Kidney (tissue), 14 donors: Measurements from ENCODE around the gene KDM4C. TPM values are rescaled to one million over a fixed set of nuclear protein-coding genes. Genes with fewer than 3 reads are reported as not detected.
A peak's percentile ranks its signal among the peaks of the same experiment; 100 is the strongest.

ENCODE experiments used
- DNase-seq, 5 donors: peaks; one replicate each; pipeline ENCODE4 v3.0.0-alpha.2; 2013 to 2020
- FAIRE-seq: peaks from 2 replicates; lab custom pipeline; 2012; peaks lifted over from hg19 to GRCh38; lab: Jason Lieb, UNC
- H3K27ac ChIP-seq, 2 donors: one replicate each; pipeline ENCODE4 v1.7.0; 2013; ENCODE audit warnings: low read depth in 2 of 2, low read length in 2 of 2, inconsistent platforms in 1 of 2
- H3K27me3 ChIP-seq: one replicate; pipeline ENCODE4 v1.7.1; 2013; ENCODE audit warnings: low read length, inconsistent platforms; ENCODE audit not compliant: control insufficient read depth, insufficient read depth
- H3K36me3 ChIP-seq, 3 donors: one replicate each; pipeline versions ENCODE4 v1.7.0 to v1.7.1; 2013; ENCODE audit warnings: low read length in 3 of 3, control low read depth in 1 of 3, inconsistent platforms in 1 of 3; ENCODE audit not compliant: insufficient read depth in 3 of 3, control insufficient read depth in 2 of 3
- H3K4me1 ChIP-seq, 3 donors: one replicate each; pipeline versions ENCODE4 v1.7.0 to v1.7.1; 2013; ENCODE audit warnings: low read length in 3 of 3, inconsistent platforms in 1 of 3, low read depth in 1 of 3; ENCODE audit not compliant: control insufficient read depth in 2 of 3, insufficient read depth in 2 of 3
- H3K4me3 ChIP-seq, 3 donors: one replicate each; pipeline versions ENCODE4 v1.7.0 to v1.8.1; 2013; ENCODE audit warnings: low read length in 3 of 3, control low read depth in 1 of 3, inconsistent platforms in 1 of 3
- H3K9ac ChIP-seq, 3 donors: one replicate each; pipeline versions ENCODE4 v1.7.0 to v1.7.1; 2013; ENCODE audit warnings: low read length in 3 of 3, control low read depth in 1 of 3, inconsistent platforms in 1 of 3
- H3K9me3 ChIP-seq, 3 donors: one replicate each; pipeline versions ENCODE4 v1.7.0 to v1.7.1; 2013; ENCODE audit warnings: low read length in 3 of 3, control low read depth in 1 of 3, inconsistent platforms in 1 of 3; ENCODE audit not compliant: control insufficient read depth in 2 of 3, insufficient read depth in 1 of 3
- intact Hi-C: fragments of 100-400 bp; cut with DNase I; formaldehyde crosslinking; loops from one replicate; pipeline ENCODE4 v1.11.1; 2022
- polyA plus RNA-seq: library from polyadenylated mRNA; stranded (reverse); fragments of 350-450 nt; fragmentation: Illumina TruSeq; extraction: RNeasy Lipid Tissue Mini Kit (QIAGEN cat#74804); gene quantifications from one replicate; pipeline ENCODE4 v1.2.3, GENCODE V29; 2014; ENCODE audit warnings: low read depth, low replicate concordance; ENCODE audit not compliant: insufficient read depth
- total RNA-seq: library from RNA; stranded (reverse); fragmentation: NEBNext Ultra II Directional; extraction: Animal tissue kit (Norgen Biotek cat#: 25700); gene quantifications from one replicate; pipeline ENCODE4 v1.2.1, GENCODE V29; 2021
- TF ChIP-seq, protein P1 (sequence below): IDR thresholded peaks from 3 replicates; pipeline ENCODE4 v1.5.1; 2012; ENCODE audit warnings: mild to moderate bottlenecking, moderate library complexity, borderline replicate concordance; ENCODE audit not compliant: insufficient read depth; ENCODE audit errors: extremely low read depth
- donor health status: control.
- donor health status: control.
- donor health status: control.
- donor health status: control.
- donor health status: control.
- donor health status: DM: yes; HTN: yes; CAD: no.
- donor health status: Normal renal cell carcinoma (clear cell type).

KDM4C gene
- total and polyA plus RNA-seq, 2 donors from 2014 or later = 7.1 to 47.1 TPM

DNA sequence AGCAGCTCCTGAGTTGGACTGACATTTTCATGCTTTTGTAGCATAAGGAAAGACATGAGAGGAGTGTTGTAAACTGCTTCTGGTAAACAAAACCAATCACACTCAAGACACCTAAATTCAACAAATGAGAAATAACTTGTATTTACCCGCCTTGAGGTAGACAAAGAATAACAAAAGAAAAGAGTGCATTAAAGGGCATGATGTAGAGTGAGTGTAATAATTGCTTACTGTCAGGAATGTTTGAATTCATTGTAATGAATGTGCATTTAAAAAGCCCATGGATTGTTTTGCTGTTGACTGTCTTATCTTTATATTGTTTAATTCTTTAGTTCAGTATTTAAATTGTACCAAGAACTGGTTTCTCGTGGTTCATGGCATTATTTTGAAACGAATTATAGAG lies 61.8 kb downstream of the KDM4C start:
- Histone ChIP-seq H3K27ac (no peak overlapping the region), H3K36me3 (peaks cover 0 to 2% (median 0%) of the 10 kb centered on the region in 3 donors), H3K9me3 (no peaks in the 10 kb centered on the region), H3K9ac (no peak overlapping the region), H3K27me3 (no peaks in the 10 kb centered on the region), H3K4me3 (no peak overlapping the region), H3K4me1 (no peaks in the 10 kb centered on the region)
- FAIRE-seq (no peak), DNase-seq (no peak)
- TF ChIP-seq, protein P1, sequence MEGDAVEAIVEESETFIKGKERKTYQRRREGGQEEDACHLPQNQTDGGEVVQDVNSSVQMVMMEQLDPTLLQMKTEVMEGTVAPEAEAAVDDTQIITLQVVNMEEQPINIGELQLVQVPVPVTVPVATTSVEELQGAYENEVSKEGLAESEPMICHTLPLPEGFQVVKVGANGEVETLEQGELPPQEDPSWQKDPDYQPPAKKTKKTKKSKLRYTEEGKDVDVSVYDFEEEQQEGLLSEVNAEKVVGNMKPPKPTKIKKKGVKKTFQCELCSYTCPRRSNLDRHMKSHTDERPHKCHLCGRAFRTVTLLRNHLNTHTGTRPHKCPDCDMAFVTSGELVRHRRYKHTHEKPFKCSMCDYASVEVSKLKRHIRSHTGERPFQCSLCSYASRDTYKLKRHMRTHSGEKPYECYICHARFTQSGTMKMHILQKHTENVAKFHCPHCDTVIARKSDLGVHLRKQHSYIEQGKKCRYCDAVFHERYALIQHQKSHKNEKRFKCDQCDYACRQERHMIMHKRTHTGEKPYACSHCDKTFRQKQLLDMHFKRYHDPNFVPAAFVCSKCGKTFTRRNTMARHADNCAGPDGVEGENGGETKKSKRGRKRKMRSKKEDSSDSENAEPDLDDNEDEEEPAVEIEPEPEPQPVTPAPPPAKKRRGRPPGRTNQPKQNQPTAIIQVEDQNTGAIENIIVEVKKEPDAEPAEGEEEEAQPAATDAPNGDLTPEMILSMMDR = no peak
- intact Hi-C loops = no loop called here

DNA sequence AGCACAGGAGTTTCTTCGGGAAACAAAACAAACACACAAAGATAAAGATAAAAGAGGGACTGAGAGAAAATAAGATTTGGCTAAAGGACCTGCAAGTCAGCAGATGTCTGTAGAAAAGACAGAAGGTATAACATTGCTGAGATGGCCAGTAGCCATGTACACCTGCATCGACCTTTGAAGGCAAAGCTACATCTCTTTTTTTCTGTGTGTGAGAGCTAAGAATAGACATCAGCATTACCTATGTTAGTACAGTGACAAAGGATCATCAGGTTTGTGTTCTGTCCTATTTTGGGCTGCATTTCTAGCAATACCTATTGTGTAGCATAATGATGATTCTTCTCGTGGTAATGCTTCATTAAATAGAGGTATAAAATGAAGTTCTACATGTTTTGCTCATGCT lies 64.9 kb downstream of the KDM4C start:
- intact Hi-C loops = no loop called here
- TF ChIP-seq, protein P1 = no peak
- Histone ChIP-seq H3K27me3 (no peaks in the 10 kb centered on the region), H3K4me1 (no peaks in the 10 kb centered on the region), H3K9me3 (no peaks in the 10 kb centered on the region), H3K36me3 (peaks cover 0 to 2% (median 0%) of the 10 kb centered on the region in 3 donors), H3K27ac (no peak overlapping the region), H3K9ac (no peak overlapping the region), H3K4me3 (no peak overlapping the region)
- DNase-seq (no peak), FAIRE-seq (no peak)

DNA sequence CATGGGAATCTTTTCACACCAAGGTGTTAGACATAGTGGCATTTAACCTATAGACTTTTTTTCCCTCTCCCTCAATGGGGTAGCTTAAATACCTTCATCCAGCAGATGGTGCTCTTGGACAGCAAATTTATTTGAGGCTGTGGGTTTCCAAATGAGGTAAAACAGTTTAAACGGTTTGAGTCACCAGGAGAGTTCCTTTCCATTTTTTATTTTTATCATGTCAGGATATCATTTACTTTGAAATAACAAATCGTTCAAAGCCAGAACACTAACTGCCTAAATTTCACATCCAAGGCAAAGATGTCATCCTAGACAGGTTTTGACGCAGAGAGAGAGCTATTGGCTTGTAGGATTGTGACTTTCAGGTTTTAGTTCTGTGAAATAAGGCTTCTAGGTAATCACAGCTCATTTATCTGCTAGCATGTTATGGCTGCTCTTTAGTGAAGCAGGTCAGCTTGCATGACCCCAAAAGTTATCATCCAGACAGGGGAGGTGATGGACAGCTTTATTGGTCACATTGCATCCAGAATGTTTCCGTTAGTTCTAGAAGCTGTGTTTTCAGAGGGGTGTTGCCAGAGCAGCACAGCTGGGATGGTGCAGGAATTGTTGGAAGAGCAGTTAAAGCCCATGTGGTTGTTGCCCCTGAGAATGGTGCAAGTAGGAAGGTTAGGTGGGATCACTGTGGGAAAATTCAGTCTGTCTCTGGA lies 69.8 kb downstream of the KDM4C start:
- Histone ChIP-seq H3K9ac (no peak overlapping the region), H3K4me3 (no peak overlapping the region), H3K9me3 (no peaks in the 10 kb centered on the region), H3K36me3 (no peaks in the 10 kb centered on the region), H3K4me1 (no peaks in the 10 kb centered on the region), H3K27me3 (no peaks in the 10 kb centered on the region), H3K27ac (no peak overlapping the region)
- peak in 3 of 5 donors; percentile 63 to 88 (median 86) for DNase-seq
- no peak for FAIRE-seq
- intact Hi-C loops = no loop called here
- TF ChIP-seq, protein P1 = peak; percentile 36

DNA sequence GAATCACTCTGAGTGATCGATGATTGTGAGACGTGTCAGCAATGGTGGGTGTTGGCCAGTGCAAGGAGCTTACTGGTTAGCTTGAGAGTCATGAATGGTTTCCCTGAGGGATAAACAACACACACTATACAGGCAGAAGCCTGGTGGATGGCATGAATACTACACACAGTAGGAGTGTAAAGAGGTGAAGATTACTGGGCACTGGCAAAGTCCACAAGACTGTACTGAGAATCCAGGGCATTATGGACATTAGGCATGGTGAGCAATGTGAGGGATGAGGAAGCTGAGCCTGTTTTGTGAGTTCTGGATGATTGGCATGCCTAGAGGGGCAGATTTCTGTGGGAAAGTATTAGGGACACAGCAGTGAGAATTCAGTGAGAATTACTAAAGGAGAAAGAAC lies 71.3 kb downstream of the KDM4C start:
- TF ChIP-seq, protein P1 = no peak
- FAIRE-seq (no peak), DNase-seq (no peak)
- H3K4me1 ChIP-seq = no peaks in the 10 kb centered on the region
- intact Hi-C loops = no loop called here
- H3K9ac ChIP-seq = no peak overlapping the region
- H3K4me3 ChIP-seq = no peak overlapping the region
- no peaks in the 10 kb centered on the region for H3K36me3 ChIP-seq
- H3K27ac ChIP-seq = no peak overlapping the region
- no peaks in the 10 kb centered on the region for H3K27me3 ChIP-seq
- no peaks in the 10 kb centered on the region for H3K9me3 ChIP-seq
